HG03354 (cell line): ENCODE data around the gene G6PC1.
"Not testable (repeated sequence)": the region's sequence is repeated elsewhere in the genome, so short reads cannot be mapped to it uniquely, and the experiment has no call there.

Experiments used
- ATAC-seq: cut with Tn5 transposase; IDR thresholded peaks from one replicate; pipeline ENCODE4 v1.9.1; 2021; ENCODE audit warnings: mild to moderate bottlenecking; ENCODE audit not compliant: unreplicated experiment, poor library complexity, severe bottlenecking

G6PC1 gene

GRCh38 chr17:42872251-42872965, 28.2 kb upstream of the G6PC1 start:
- ATAC-seq = no peak

- ATAC-seq = no peak
These were observed 27.3 kb upstream of the G6PC1 start for GRCh38 chr17:42873315-42873714.

- ATAC-seq = not testable (repeated sequence)
These were observed 26.5 kb upstream of the G6PC1 start for GRCh38 chr17:42873932-42874695.

- no peak for ATAC-seq
These were observed 23.6 kb upstream of the G6PC1 start for GRCh38 chr17:42877037-42877436.

- no peak for ATAC-seq
These were observed 22.3 kb upstream of the G6PC1 start for GRCh38 chr17:42878123-42878880.

GRCh38 chr17:42878924-42879595, 21.5 kb upstream of the G6PC1 start:
- ATAC-seq = no peak

GRCh38 chr17:42879596-42879985, 21.0 kb upstream of the G6PC1 start:
- no peak for ATAC-seq

- no peak for ATAC-seq
These were observed 19.8 kb upstream of the G6PC1 start for GRCh38 chr17:42880776-42881310.

- ATAC-seq = not testable (repeated sequence)
These were observed 18.9 kb upstream of the G6PC1 start for GRCh38 chr17:42881706-42882105.

- no peak for ATAC-seq
These were observed 18.4 kb upstream of the G6PC1 start for GRCh38 chr17:42882166-42882565.

- no peak for ATAC-seq
These were observed 16.6 kb upstream of the G6PC1 start for GRCh38 chr17:42883802-42884558.

GRCh38 chr17:42885806-42886205, 14.8 kb upstream of the G6PC1 start:
- not testable (repeated sequence) for ATAC-seq

GRCh38 chr17:42886283-42887176, 14.1 kb upstream of the G6PC1 start:
- ATAC-seq = no peak

- no peak for ATAC-seq
These were observed 10.8 kb upstream of the G6PC1 start for GRCh38 chr17:42889809-42890208.

GRCh38 chr17:42891539-42892152, 9.0 kb upstream of the G6PC1 start:
- no peak for ATAC-seq

- no peak for ATAC-seq
These were observed 7.2 kb upstream of the G6PC1 start for GRCh38 chr17:42893359-42893758.

- ATAC-seq = no peak
These were observed 6.1 kb upstream of the G6PC1 start for GRCh38 chr17:42894283-42895184.
